H1 (cell line): ENCODE measurements around the gene RERG. TPM values are rescaled to one million over a fixed set of nuclear protein-coding genes. Genes with fewer than 3 reads are reported as not detected.

Experiments
- CHD7 ChIP-seq: fragments of 300-600 bp; sonication (generic); IDR thresholded peaks from 2 replicates; pipeline ENCODE4 v1.7.1; 2012; ENCODE audit warnings: low read length, moderate library complexity, mild to moderate bottlenecking, inconsistent platforms; ENCODE audit not compliant: insufficient replicate concordance
- polyA plus RNA-seq, 7 experiments: library from polyadenylated mRNA; depleted of rRNA in 3 of 7; stranded (reverse) in 5 of 7; unstranded in 2 of 7; fragments of >200 nt in 5 of 7; fragments of 200-250 nt in 2 of 7; gene quantifications; 1 replicate in 5 of 7; 2 replicates in 1 of 7; 4 replicates in 1 of 7; pipeline versions ENCODE4 v1.2.1 to v1.2.3, GENCODE V29; 2011 to 2013; ENCODE audit warnings: missing spikeins in 2 of 7, mixed read lengths in 2 of 7
- total RNA-seq: library from RNA; stranded (reverse); fragmentation: NEBNext Ultra II Directional; extraction: Animal tissue kit (Norgen Biotek cat#: 25700); gene quantifications from 2 replicates; pipeline ENCODE4 v1.2.1, GENCODE V29; 2021

Gene RERG
- total and polyA plus RNA-seq, 2 of the 8 experiments (the other 6 are each of a cell fraction or from before 2014, with no cell fraction given), result 0.12 to 0.86 TPM

- TF ChIP-seq CHD7, result no peak
Measured at GRCh38 chr12:15244341-15244740, 23.1 kb upstream of the RERG start (continued).
